ENCODE results near the gene IGLL5.

- no peak for TF ChIP-seq EZH2 (IDR thresholded peaks at IDR 0.05; ENCODE audit: borderline replicate concordance, low read depth, low read length, severe bottlenecking)
- no peak for TF ChIP-seq CTCF (IDR thresholded peaks at IDR 0.05; ENCODE audit: extremely low read depth in 1 of 2, insufficient read depth in 1 of 2, low read depth in 1 of 2, low read length in 2 of 2)
- TF ChIP-seq POLR2A (IDR thresholded peaks at IDR 0.05; ENCODE audit: low read depth, low read length), result no peak
- no peak for TF ChIP-seq POLR2AphosphoS5 (IDR thresholded peaks at IDR 0.05; ENCODE audit: insufficient read depth, low read depth, low read length)
Observed at GRCh38 chr22:22858559-22858937, 29.1 kb upstream of the IGLL5 start.

Measured in endothelial cell of umbilical vein (primary cell).